MCF 10A (cell line): Measurements from ENCODE around the gene FIBCD1. TPM values are rescaled to one million over a fixed set of nuclear protein-coding genes. Genes with fewer than 3 reads are reported as not detected.

ENCODE experiments used
- BruUV-seq: library from RNA; stranded (reverse); fragments of 400-500 nt; replicated peaks from 2 replicates; lab custom pipeline; 2021; lab: Mats Ljungman, UMichigan
- CTCF ChIA-PET: fragments of 300-600 bp; sonication (Branson Sonifier 250); formaldehyde crosslinking; extraction: SDS; loops from one replicate; lab custom pipeline; 2021; ENCODE audit warnings: antibody characterized with exemption, inconsistent platforms; lab: Yijun Ruan, JAX
- POLR2A ChIA-PET: fragments of 300-600, 350-650 bp; sonication (Branson Sonifier 250); formaldehyde crosslinking; extraction: SDS; loops from one replicate; lab custom pipeline; 2020; ENCODE audit warnings: antibody characterized with exemption, inconsistent platforms; lab: Yijun Ruan, JAX
- DNase-seq: peaks from one replicate; pipeline ENCODE4 v3.0.0-alpha.2; 2018; ENCODE audit not compliant: unreplicated experiment
- H3K27ac Mint-ChIP-seq: one replicate; pipeline ENCODE4 v1.8.0; 2022; ENCODE audit warnings: mild to moderate bottlenecking, low read depth, mixed read lengths; ENCODE audit not compliant: unreplicated experiment
- H3K27me3 Mint-ChIP-seq: one replicate; pipeline ENCODE4 v1.8.0; 2022; ENCODE audit warnings: mixed read lengths; ENCODE audit not compliant: insufficient read depth, unreplicated experiment
- H3K36me3 Mint-ChIP-seq: one replicate; pipeline ENCODE4 v1.8.0; 2022; ENCODE audit warnings: mild to moderate bottlenecking, moderate library complexity, mixed read lengths; ENCODE audit not compliant: insufficient read depth, unreplicated experiment
- H3K4me1 Mint-ChIP-seq: one replicate; pipeline ENCODE4 v1.8.0; 2022; ENCODE audit warnings: mixed read lengths; ENCODE audit not compliant: insufficient read depth, unreplicated experiment
- H3K4me3 Mint-ChIP-seq: one replicate; pipeline ENCODE4 v1.8.0; 2022; ENCODE audit warnings: mild to moderate bottlenecking, moderate library complexity, mixed read lengths; ENCODE audit not compliant: unreplicated experiment
- H3K9me3 Mint-ChIP-seq: one replicate; pipeline ENCODE4 v1.8.0; 2022; ENCODE audit warnings: mixed read lengths; ENCODE audit not compliant: unreplicated experiment
- CTCF ChIP-seq: fragments of 200-600 bp; IDR thresholded peaks from one replicate; pipeline ENCODE4 v1.8.0; 2022; ENCODE audit warnings: antibody characterized with exemption, mild to moderate bottlenecking; ENCODE audit not compliant: unreplicated experiment
- intact Hi-C: fragments of 100-400 bp; cut with micrococcal nuclease; formaldehyde crosslinking; loops from 2 replicates; pipeline ENCODE4 v1.14.1; 2022
- total RNA-seq: library from RNA; stranded (reverse); gene quantifications from 2 replicates; pipeline ENCODE4 v1.2.3, GENCODE V29; 2022

Gene FIBCD1
- total RNA-seq, 1 experiment from 2014 or later = 1.6 TPM

- Mint-ChIP-seq H3K9me3 (no peaks in the 10 kb centered on the region), H3K27ac (no peak overlapping the region), H3K4me1 (no peaks in the 10 kb centered on the region), H3K36me3 (no peaks in the 10 kb centered on the region), H3K4me3 (no peak overlapping the region), H3K27me3 (peaks cover 31% of the 10 kb centered on the region)
- ChIA-PET POLR2A (no interaction called here), CTCF (no interaction called here)
- intact Hi-C loops = no loop called here
- no peak for TF ChIP-seq CTCF
- DNase-seq = no peak
- no TSS peak for BruUV-seq
These were observed 17.6 kb downstream of the FIBCD1 start for GRCh38 chr9:130921300-130921988.

- ChIA-PET POLR2A (interaction anchor here (0.6 kb wide), 1 partner anchor 23 kb away, joined by 3 read pairs; no protein-coding TSS in a partner anchor), CTCF (interaction anchor here (0.9 kb wide), 1 partner anchor 78 kb away, joined by 3 read pairs; no protein-coding TSS in a partner anchor)
- H3K27me3 Mint-ChIP-seq = peaks cover 32% of the 10 kb centered on the region
- intact Hi-C loops = no loop called here
- no peak overlapping the region for H3K27ac Mint-ChIP-seq
- H3K4me3 Mint-ChIP-seq = no peak overlapping the region
- BruUV-seq = no TSS peak
- no peak for DNase-seq
- no peaks in the 10 kb centered on the region for H3K4me1 Mint-ChIP-seq
- H3K36me3 Mint-ChIP-seq = no peaks in the 10 kb centered on the region
- no peaks in the 10 kb centered on the region for H3K9me3 Mint-ChIP-seq
- no peak for TF ChIP-seq CTCF
These were observed 18.2 kb downstream of the FIBCD1 start for GRCh38 chr9:130920762-130921299.

GRCh38 chr9:130920233-130920632 lies 18.8 kb downstream of the FIBCD1 start:
- no TSS peak for BruUV-seq
- Mint-ChIP-seq H3K27ac (no peak overlapping the region), H3K4me1 (no peaks in the 10 kb centered on the region), H3K36me3 (no peaks in the 10 kb centered on the region), H3K27me3 (peaks cover 32% of the 10 kb centered on the region), H3K4me3 (no peak overlapping the region), H3K9me3 (no peaks in the 10 kb centered on the region)
- POLR2A ChIA-PET = interaction anchor here (0.6 kb wide), 1 partner anchor 24 kb away, joined by 3 read pairs; no protein-coding TSS in a partner anchor
- TF ChIP-seq CTCF = no peak
- no peak for DNase-seq
- CTCF ChIA-PET = interaction anchor here (0.9 kb wide), 1 partner anchor 78 kb away, joined by 3 read pairs; no protein-coding TSS in a partner anchor
- intact Hi-C loops = no loop called here

GRCh38 chr9:130919559-130920145 lies 19.4 kb downstream of the FIBCD1 start:
- no peak overlapping the region for H3K4me3 Mint-ChIP-seq
- intact Hi-C loops = no loop called here
- CTCF ChIA-PET = interaction anchor here (0.7 to 0.9 kb wide), 2 partner anchors 79 kb away, joined by 3 to 4 read pairs; no protein-coding TSS in a partner anchor
- no peaks in the 10 kb centered on the region for H3K36me3 Mint-ChIP-seq
- TF ChIP-seq CTCF = no peak
- no peak overlapping the region for H3K27ac Mint-ChIP-seq
- POLR2A ChIA-PET = interaction anchor here (1.3 kb wide), 1 partner anchor 8 kb away, joined by 3 read pairs; no protein-coding TSS in a partner anchor
- peaks cover 32% of the 10 kb centered on the region for H3K27me3 Mint-ChIP-seq
- no peak for DNase-seq
- H3K4me1 Mint-ChIP-seq = no peaks in the 10 kb centered on the region
- no peaks in the 10 kb centered on the region for H3K9me3 Mint-ChIP-seq
- BruUV-seq = no TSS peak
